Astrocyte of the cerebellum (primary cell): ENCODE measurements around the gene LRRC47.

ENCODE experiments used
- DNase-seq: peaks from one replicate; pipeline ENCODE4 v3.0.0-alpha.2; 2011; ENCODE audit warnings: low read depth
- H3K4me3 ChIP-seq: 2 replicates; pipeline ENCODE4 v1.5.1; 2011; ENCODE audit warnings: mild to moderate bottlenecking, low read depth, low read length, moderate library complexity
- CTCF ChIP-seq: IDR thresholded peaks from 2 replicates; pipeline ENCODE4 v1.5.1; 2012; ENCODE audit warnings: low read length, low read depth, moderate library complexity, mild to moderate bottlenecking; ENCODE audit errors: missing control alignments
- in situ Hi-C: cut with HindIII; loops from 2 replicates; pipeline ENCODE4 v1.10.0; 2017; ENCODE audit warnings: low sequenced_read_pairs

LRRC47 gene

GRCh38 chr1:3777647-3778589 lies 18.4 kb downstream of the LRRC47 start:
- in situ Hi-C loops: no loop called here

GRCh38 chr1:3777078-3777547 lies 19.2 kb downstream of the LRRC47 start:
- in situ Hi-C loops: no loop called here
- no peak overlapping the region for H3K4me3 ChIP-seq
- DNase-seq: no peak
- no peak for TF ChIP-seq CTCF

More at GRCh38 chr1:3777647-3778589, 18.4 kb downstream of the LRRC47 start:
- no peak for DNase-seq
- TF ChIP-seq CTCF: no peak
- no peak overlapping the region for H3K4me3 ChIP-seq

GRCh38 chr1:3776231-3776961 lies 19.9 kb downstream of the LRRC47 start:
- no peak for TF ChIP-seq CTCF
- H3K4me3 ChIP-seq: no peak overlapping the region
- in situ Hi-C loops: no loop called here
- DNase-seq: no peak

GRCh38 chr1:3775490-3776230 lies 20.6 kb downstream of the LRRC47 start:
- no peak overlapping the region for H3K4me3 ChIP-seq
- peak; percentile 31 for DNase-seq
- no peak for TF ChIP-seq CTCF
- in situ Hi-C loops: no loop called here

- TF ChIP-seq CTCF: no peak
- DNase-seq: no peak
- in situ Hi-C loops: loop anchor here (5.0 kb wide), 1 partner anchor 128 kb away; no protein-coding TSS in a partner anchor
- no peak overlapping the region for H3K4me3 ChIP-seq
Measured at GRCh38 chr1:3774946-3775489, 21.3 kb downstream of the LRRC47 start.
